PC-9 (cell line): Measurements from ENCODE around the gene MYO16.

ENCODE experiments used
- EZH2 ChIP-seq: fragments of 200-600 bp; sonication (generic); IDR thresholded peaks from 2 replicates; pipeline ENCODE4 v1.8.0; 2017; ENCODE audit warnings: antibody characterized with exemption, low read depth
- TF ChIP-seq, protein P1 (sequence below): fragments of 200-600 bp; sonication (generic); conservative IDR thresholded peaks from 2 replicates; pipeline ENCODE4 v1.6.1; 2017; ENCODE audit warnings: mixed run types, antibody characterized with exemption, mild to moderate bottlenecking, moderate library complexity

DNA sequence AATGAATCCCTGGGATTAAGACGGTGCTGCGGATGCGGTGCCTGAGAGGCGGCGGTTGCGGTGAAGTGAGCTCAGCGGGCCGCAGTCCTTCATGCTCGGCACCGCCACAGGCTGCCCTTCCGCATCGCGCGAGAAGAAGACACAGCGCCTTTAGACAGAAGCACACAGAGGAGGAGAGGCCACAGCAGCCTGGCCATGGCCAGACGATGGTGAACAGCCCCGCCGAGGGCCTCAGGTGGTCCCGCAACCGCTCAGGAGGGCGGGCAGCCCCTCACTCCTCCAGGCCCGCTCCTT, 459.2 kb downstream of the MYO16 start:
- TF ChIP-seq, protein P1, sequence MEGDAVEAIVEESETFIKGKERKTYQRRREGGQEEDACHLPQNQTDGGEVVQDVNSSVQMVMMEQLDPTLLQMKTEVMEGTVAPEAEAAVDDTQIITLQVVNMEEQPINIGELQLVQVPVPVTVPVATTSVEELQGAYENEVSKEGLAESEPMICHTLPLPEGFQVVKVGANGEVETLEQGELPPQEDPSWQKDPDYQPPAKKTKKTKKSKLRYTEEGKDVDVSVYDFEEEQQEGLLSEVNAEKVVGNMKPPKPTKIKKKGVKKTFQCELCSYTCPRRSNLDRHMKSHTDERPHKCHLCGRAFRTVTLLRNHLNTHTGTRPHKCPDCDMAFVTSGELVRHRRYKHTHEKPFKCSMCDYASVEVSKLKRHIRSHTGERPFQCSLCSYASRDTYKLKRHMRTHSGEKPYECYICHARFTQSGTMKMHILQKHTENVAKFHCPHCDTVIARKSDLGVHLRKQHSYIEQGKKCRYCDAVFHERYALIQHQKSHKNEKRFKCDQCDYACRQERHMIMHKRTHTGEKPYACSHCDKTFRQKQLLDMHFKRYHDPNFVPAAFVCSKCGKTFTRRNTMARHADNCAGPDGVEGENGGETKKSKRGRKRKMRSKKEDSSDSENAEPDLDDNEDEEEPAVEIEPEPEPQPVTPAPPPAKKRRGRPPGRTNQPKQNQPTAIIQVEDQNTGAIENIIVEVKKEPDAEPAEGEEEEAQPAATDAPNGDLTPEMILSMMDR, result no peak
- no peak for TF ChIP-seq EZH2
